ENCODE measurements around the gene DNAJB4. TPM values are rescaled to one million over a fixed set of nuclear protein-coding genes. Genes with fewer than 3 reads are reported as not detected.
"Not testable (repeated sequence)": the region's sequence is repeated elsewhere in the genome, so short reads cannot be mapped to it uniquely, and the experiment has no call there.

The DNAJB4 gene
- total RNA-seq, 4 donors from 2014 or later: 16.8 to 30.2 (median 24.9) TPM

GRCh38 chr1:77976433-77977076, 28.2 kb upstream of the DNAJB4 start:
- H3K27ac ChIP-seq: no peak overlapping the region
- H3K4me1 ChIP-seq: peaks cover 50% of the 10 kb centered on the region
- WGBS: 75% methylated on average over 13 of the region's 13 CpGs
- H3K4me3 ChIP-seq: peak overlapping the region; percentile 84
- H3K36me3 ChIP-seq: no peaks in the 10 kb centered on the region
- H3K9me3 ChIP-seq: no peaks in the 10 kb centered on the region
- DNase-seq (ENCODE audit: low spot score in 2 of 2): no peak
- no peak for TF ChIP-seq POLR2A (IDR thresholded peaks at IDR 0.05)
- TF ChIP-seq EP300 (IDR thresholded peaks at IDR 0.05): no peak
- H3K27me3 ChIP-seq: no peaks in the 10 kb centered on the region

GRCh38 chr1:77977989-77978292, 26.8 kb upstream of the DNAJB4 start:
- WGBS: 0% methylated on average over 5 of the region's 5 CpGs

GRCh38 chr1:77978293-77978968, 26.3 kb upstream of the DNAJB4 start:
- H3K36me3 ChIP-seq: no peaks in the 10 kb centered on the region
- under 1% methylated on average over 34 of the region's 34 CpGs for WGBS

More at GRCh38 chr1:77977989-77978292, 26.8 kb upstream of the DNAJB4 start:
- H3K9me3 ChIP-seq: no peaks in the 10 kb centered on the region
- H3K27ac ChIP-seq: peak overlapping the region; percentile 99
- H3K36me3 ChIP-seq: no peaks in the 10 kb centered on the region
- TF ChIP-seq POLR2A (IDR thresholded peaks at IDR 0.05): no peak
- TF ChIP-seq POLR2AphosphoS5 (IDR thresholded peaks at IDR 0.05): no peak
- TF ChIP-seq EP300 (IDR thresholded peaks at IDR 0.05): no peak
- no peak for TF ChIP-seq CTCF (IDR thresholded peaks at IDR 0.05)
- H3K4me1 ChIP-seq: peaks cover 50% of the 10 kb centered on the region
- no peak for DNase-seq (ENCODE audit: low spot score in 2 of 2)
- peak overlapping the region; percentile 84 for H3K4me3 ChIP-seq
- no peaks in the 10 kb centered on the region for H3K27me3 ChIP-seq

DNA sequence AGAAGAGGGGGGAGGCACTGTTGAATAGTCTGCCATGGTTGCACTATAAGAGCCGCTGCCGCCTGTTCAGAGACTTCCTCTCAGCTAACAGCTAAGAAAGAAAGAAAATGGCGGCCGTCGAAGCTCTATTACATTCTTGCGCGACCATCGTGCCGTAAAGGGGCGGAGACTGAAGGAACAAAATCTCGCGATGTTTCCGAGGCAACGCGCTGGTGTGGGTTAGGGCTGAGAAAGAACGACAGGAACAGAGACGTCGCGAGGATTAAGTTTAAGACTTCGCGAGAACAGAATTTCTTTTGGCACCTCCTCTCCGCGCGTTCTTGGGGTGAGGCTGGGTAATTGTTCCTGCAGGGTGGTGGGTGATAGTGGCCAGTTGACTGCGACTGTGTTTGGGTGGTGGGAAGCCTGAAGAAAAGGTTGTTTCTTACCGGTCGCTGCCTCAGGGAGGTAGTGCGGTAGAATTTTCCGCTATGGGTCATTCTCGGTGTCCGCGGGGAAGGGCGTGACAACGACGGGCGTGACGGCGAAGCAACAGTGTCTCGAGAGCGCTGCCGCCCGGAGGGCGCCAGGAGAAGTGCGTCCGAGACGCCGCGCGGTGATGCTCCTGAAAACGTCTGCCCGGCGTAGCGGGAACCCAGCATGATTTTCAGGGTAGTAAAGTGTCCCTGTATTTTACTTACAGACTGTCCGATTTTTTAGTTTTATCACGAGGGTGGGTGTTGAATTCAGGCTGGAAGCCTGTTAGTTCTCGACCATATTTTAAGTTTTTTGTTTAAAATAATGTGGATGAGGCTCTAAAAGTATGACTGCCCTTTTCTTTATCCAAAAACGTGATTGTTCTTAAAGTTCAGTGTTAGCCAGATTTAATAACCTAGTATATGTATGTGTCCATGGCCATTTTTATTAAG, 25.5 kb upstream of the DNAJB4 start, which contains the start of gene FUBP1:
TSS of gene FUBP1 (minus strand) at position 104 of the 908 bp plus-strand sequence. CDS start at position 36, 68 bp downstream.
- WGBS: under 1% methylated on average over 57 of the region's 57 CpGs
- peak; percentile 98 for DNase-seq (ENCODE audit: low spot score in 2 of 2)
- Histone ChIP-seq H3K4me1 (peaks cover 50% of the 10 kb centered on the region), H3K4me3 (peak within 1 kb of the TSS; percentile 84), H3K9me3 (no peaks in the 10 kb centered on the region), H3K27me3 (no peaks in the 10 kb centered on the region), H3K36me3 (no peaks in the 10 kb centered on the region), H3K27ac (peak within 1 kb of the TSS; percentile 99)
- TF ChIP-seq CTCF (IDR thresholded peaks at IDR 0.05): peak; percentile 73 to 79
- no peak for TF ChIP-seq EP300 (IDR thresholded peaks at IDR 0.05)
- peak in 2 of 3 donors; percentile 14 to 88 for TF ChIP-seq POLR2AphosphoS5 (IDR thresholded peaks at IDR 0.05)
- TF ChIP-seq POLR2A (IDR thresholded peaks at IDR 0.05): peak in 1 of 2 donors; percentile 60

More at GRCh38 chr1:77978293-77978968, 26.3 kb upstream of the DNAJB4 start:
- Histone ChIP-seq H3K27me3 (no peaks in the 10 kb centered on the region), H3K4me3 (peak overlapping the region; percentile 84), H3K27ac (peak overlapping the region; percentile 99), H3K9me3 (no peaks in the 10 kb centered on the region), H3K4me1 (peaks cover 50% of the 10 kb centered on the region)
- peak in 1 of 2 donors; percentile 73 for DNase-seq (ENCODE audit: low spot score in 2 of 2)
- TF ChIP-seq POLR2A (IDR thresholded peaks at IDR 0.05) (peak in 1 of 2 donors; percentile 59), POLR2AphosphoS5 (IDR thresholded peaks at IDR 0.05) (peak in 2 of 3 donors; percentile 13 to 33), CTCF (IDR thresholded peaks at IDR 0.05) (no peak)

DNA sequence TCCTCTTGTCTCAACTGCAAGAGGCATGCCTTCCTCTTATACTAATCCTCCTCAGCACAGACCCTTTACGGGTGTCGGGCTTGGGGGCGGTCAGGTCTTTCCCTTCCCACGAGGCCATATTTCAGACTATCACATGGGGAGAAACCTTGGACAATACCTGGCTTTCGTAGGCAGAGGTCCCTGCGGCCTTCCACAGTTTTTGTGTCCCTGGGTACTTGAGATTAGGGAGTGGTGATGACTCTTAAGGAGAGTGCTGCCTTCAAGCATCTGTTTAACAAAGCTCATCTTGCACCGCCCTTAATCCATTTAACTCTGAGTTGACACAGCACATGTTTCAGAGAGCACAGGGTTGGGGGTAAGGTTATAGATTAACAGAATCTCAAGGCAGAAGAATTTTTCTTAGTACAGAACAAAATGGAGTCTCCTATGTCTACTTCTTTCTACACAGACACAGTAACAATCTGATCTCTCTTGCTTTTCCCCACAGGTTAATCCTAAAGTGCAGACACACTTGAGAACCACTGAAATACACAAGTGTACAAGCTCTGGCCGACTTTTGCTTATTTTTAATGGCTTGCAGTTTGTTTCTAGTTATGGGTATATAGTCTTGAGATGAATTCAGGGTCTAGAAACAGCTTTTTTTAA, 21.3 kb upstream of the DNAJB4 start:
- H3K9me3 ChIP-seq; H3K27ac ChIP-seq; DNase-seq (ENCODE audit: low spot score in 2 of 2); H3K36me3 ChIP-seq; H3K4me3 ChIP-seq; H3K27me3 ChIP-seq: not testable (repeated sequence)
- WGBS: 81% methylated on average over 8 of the region's 8 CpGs
- peaks cover 14% of the 10 kb centered on the region for H3K4me1 ChIP-seq

All from suprapubic skin (tissue), 4 donors.